Bronchial smooth muscle cell (primary cell): ENCODE data around the gene KRT86. TPM values are rescaled to one million over a fixed set of nuclear protein-coding genes. Genes with fewer than 3 reads are reported as not detected.

Experiments
- total RNA-seq: library from RNA; depleted of rRNA; stranded (reverse); fragments of >200 nt; gene quantifications from 2 replicates; pipeline ENCODE4 v1.2.1, GENCODE V29; 2014

The KRT86 gene
- not detected in 2 replicates for total RNA-seq

GRCh38 chr12:52274521-52275120 lies at the start of gene KRT86:
KRT86 (plus strand) TSS chr12:52274645; CDS start chr12:52301917, 27,272 bp downstream.

GRCh38 chr12:52232674-52233461 lies 41.6 kb upstream of the KRT86 start, which contains the start of gene KRT7:
KRT7 (plus strand) TSS chr12:52233243; CDS start chr12:52233297, 54 bp downstream.

GRCh38 chr12:52291267-52291935 lies 17.0 kb downstream of the KRT86 start, which contains the start of gene KRT81:
KRT81 (minus strand) TSS chr12:52291534; CDS start chr12:52291465, 69 bp downstream.

GRCh38 chr12:52320784-52321400 lies 46.4 kb downstream of the KRT86 start, which contains the start of gene KRT83:
KRT83 (minus strand) TSS chr12:52321398; CDS start chr12:52321335, 63 bp downstream.

Other genes with a start within 250 kb of the KRT86 start
- gene NR4A1, start 223.2 kb upstream of the KRT86 start, total RNA-seq, result 1.6 TPM in 2 replicates
- 73.6 and 95.7 TPM in 2 replicates for gene ATG101, start 204.7 kb upstream of the KRT86 start, total RNA-seq
- gene SMIM41, start 194.9 kb upstream of the KRT86 start, total RNA-seq, result 2.0 and 7.5 TPM in 2 replicates
- under 0.01 TPM in 2 replicates for gene KRT80, start 82.6 kb upstream of the KRT86 start, total RNA-seq
- gene KRT7, start 41.4 kb upstream of the KRT86 start, total RNA-seq, result 2.7 and 4.7 TPM in 2 replicates
- under 0.01 TPM in 1 of 2 replicates, not detected in the other for gene KRT81, start 16.9 kb downstream of the KRT86 start, total RNA-seq
- not detected in 2 replicates for gene KRT83, start 46.8 kb downstream of the KRT86 start, total RNA-seq
- gene KRT85, start 92.8 kb downstream of the KRT86 start, total RNA-seq, result not detected in 2 replicates
- gene KRT84, start 111.0 kb downstream of the KRT86 start, total RNA-seq, result not detected in 2 replicates
- gene KRT82, start 131.7 kb downstream of the KRT86 start, total RNA-seq, result not detected in 2 replicates
- not detected in 2 replicates for gene KRT75, start 159.7 kb downstream of the KRT86 start, total RNA-seq
- 0.47 and 2.0 TPM in 2 replicates for gene KRT6B, start 177.5 kb downstream of the KRT86 start, total RNA-seq
- gene KRT6C, start 199.2 kb downstream of the KRT86 start, total RNA-seq, result under 0.01 TPM in 1 of 2 replicates, not detected in the other
- gene KRT6A, start 218.6 kb downstream of the KRT86 start, total RNA-seq, result 2.5 and 18.4 TPM in 2 replicates
- gene KRT5, start 245.7 kb downstream of the KRT86 start, total RNA-seq, result 2.7 and 14.9 TPM in 2 replicates